NOMO-1 treated with DMSO at 0.1 percent for 48 hours (cell line): Measurements from ENCODE around the gene TRAPPC1.

Experiments used
- DNase-seq: peaks from one replicate; lab custom pipeline; 2025; ENCODE audit not compliant: unreplicated experiment; lab: John Stamatoyannopoulos, UW

The TRAPPC1 gene

DNA sequence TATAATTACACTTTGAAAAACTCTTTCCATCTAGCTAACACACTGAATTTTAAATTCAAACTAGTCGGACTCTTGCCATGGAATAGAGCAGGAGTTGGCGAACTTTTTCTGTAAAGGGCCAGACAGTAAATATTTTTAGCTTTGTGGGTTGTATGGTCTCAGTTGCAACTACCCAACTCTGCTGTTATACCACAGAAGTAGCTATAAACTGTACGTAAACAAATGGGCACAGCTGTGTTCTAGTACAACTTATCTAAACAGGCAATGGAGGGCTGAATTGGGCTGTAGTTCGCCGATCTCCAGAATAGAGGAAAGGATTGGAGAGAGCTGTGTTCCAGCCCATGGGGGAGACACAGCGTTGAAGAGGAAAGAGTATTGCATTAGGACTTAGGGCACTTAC, 9.0 kb upstream of the TRAPPC1 start:
- no peak for DNase-seq

DNA sequence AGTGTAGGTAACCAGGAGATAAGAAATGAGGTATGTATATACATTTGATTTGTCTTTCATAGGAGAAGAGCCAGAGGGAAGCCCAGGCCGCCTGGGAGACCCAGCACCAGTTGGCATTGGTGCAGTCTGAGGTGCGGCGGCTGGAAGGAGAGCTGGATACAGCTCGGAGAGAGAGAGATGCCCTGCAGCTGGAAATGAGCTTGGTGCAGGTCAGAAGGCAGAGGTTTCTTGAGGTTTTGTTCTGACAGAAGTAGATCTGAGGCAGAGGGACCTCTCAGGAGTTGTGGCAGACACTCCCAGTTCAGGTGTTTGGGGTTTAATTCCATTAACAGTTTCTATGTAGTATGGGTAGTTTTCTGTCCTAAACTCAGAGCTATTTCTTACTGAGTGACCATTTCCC, 8.3 kb upstream of the TRAPPC1 start:
- no peak for DNase-seq

GRCh38 chr17:7935859-7936258, 4.1 kb upstream of the TRAPPC1 start:
- no peak for DNase-seq

DNA sequence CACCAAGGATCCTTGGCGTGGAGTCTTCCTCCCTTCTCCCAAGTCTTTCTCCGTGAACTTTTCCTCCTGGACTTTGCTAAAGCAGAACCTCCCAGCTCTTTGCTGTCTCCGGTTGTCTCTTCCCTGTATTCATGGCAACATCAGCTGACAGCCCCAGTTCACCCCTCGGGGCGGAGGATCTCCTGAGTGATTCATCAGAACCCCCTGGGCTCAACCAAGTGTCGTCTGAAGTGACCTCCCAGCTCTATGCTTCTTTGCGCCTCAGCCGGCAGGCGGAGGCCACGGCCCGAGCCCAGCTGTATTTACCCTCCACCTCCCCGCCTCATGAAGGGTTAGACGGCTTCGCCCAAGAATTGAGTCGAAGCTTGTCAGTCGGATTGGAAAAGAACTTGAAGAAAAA, 1.2 kb upstream of the TRAPPC1 start:
- DNase-seq = peak; percentile 83

DNA sequence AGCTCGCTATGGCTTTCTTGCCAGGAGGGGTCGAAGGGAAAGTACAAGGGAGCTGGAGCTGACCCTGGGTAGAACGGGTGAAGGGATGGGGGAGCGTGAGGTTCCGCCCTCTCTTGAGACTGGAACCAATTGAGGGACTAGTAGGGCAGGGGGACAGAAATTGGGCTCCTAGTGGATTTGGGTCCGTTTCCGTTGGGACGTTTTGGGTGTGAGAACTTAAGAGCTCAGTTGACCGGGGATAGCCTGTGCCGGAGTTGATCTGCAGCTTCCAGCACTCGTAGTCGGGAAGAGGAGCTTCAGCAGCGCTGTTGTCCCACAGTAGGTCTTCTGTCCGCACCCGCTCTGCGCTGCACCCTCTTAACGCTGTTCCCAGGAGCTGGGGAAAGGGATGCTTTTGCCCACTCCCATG, 741 bp upstream of the TRAPPC1 start:
- peak; percentile 50 for DNase-seq

DNA sequence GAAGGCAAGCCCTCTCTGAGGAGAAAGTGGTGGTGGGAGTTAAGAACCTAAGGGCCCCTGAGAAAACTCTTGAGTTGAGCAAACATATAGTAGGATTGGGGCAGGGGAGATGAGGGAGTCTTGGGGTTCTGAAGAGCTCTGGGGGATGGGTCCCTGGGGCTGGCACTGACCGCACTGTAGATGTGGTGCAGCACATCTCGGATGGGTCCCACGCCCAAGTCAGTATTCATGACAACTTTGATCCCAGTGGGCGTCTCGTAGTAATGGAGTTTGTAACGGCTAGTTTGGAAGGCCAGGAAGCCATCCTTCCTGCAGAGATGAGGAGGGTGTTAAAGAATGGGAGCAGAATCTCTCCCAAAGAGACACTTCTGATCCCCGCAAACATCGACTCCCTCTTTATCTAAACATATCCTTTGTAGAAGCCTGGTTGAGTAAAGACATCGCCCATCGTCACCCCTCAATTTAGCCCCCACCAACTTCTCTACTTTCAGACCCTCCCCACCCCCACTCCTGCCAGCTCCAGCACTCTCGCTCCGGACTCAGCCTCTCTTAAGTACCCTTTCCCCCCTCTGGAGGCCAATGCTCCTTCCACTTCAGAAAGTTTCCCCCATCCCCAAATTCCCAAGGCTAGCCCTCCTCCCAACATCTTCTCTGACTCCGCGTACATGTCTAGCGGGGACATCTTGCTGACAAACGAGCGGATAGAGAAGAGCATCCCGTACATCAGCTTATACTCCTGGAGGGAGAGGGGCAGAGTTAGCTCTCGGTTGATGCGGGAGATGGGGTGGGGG, 710 bp downstream of the TRAPPC1 start:
- no peak for DNase-seq

- DNase-seq = no peak
Measured at GRCh38 chr17:7929158-7930023, 2.4 kb downstream of the TRAPPC1 start, which contains the start of gene KCNAB3. KCNAB3 (minus strand) TSS chr17:7929856; CDS start chr17:7929435, 421 bp downstream.

DNA sequence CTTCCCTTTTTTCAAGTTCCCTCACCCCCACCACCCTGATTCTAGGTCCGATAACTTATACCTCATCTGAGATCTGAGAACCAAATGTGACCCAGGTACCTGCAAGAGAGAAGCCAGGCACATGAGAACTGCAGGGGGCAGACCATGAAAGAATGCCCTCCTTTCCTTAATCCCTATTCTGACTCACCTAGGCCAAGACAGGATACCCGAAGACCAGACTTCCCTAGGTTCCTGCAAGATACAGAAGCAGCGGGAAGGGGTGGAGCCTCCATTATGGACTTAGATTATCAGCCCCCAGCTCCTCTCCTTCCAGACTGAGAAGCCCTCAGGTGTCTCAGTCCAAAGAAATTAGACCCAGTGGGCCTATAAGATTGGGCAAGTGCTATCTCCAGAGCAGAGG, 4.2 kb downstream of the TRAPPC1 start:
- DNase-seq = no peak

GRCh38 chr17:7922845-7923628, 8.7 kb downstream of the TRAPPC1 start:
- DNase-seq = no peak

DNA sequence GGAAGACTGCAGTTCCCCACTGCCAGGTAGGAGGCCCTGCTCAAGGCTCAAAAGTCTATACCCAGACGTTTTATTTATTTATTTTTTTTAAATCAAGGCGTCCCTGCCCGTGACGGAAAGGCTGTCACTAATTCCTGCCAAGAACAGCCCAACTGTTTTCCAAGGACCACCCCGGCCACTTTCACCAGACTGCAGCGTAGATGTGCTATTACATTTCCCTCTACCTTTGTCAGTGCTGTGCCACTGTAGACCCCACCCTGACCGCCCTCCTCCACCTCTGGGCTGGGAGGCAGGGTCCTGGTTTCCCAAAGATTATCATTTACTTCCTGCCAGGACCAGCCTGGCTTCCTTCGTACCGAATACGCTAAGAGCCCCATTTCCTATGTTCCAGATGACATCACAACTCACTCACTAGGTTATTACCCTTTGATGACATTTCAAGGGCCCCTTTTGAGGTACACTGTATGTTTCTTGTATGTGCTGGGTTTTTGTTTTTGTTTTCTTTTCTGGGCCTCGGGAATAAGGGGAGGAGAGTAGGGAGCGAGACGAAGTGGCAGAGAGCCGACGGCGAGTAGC, 9.4 kb downstream of the TRAPPC1 start:
- DNase-seq = no peak

- DNase-seq = no peak
Measured at GRCh38 chr17:7916808-7917207, 14.9 kb downstream of the TRAPPC1 start.

GRCh38 chr17:7916385-7916682, 15.4 kb downstream of the TRAPPC1 start:
- no peak for DNase-seq

DNA sequence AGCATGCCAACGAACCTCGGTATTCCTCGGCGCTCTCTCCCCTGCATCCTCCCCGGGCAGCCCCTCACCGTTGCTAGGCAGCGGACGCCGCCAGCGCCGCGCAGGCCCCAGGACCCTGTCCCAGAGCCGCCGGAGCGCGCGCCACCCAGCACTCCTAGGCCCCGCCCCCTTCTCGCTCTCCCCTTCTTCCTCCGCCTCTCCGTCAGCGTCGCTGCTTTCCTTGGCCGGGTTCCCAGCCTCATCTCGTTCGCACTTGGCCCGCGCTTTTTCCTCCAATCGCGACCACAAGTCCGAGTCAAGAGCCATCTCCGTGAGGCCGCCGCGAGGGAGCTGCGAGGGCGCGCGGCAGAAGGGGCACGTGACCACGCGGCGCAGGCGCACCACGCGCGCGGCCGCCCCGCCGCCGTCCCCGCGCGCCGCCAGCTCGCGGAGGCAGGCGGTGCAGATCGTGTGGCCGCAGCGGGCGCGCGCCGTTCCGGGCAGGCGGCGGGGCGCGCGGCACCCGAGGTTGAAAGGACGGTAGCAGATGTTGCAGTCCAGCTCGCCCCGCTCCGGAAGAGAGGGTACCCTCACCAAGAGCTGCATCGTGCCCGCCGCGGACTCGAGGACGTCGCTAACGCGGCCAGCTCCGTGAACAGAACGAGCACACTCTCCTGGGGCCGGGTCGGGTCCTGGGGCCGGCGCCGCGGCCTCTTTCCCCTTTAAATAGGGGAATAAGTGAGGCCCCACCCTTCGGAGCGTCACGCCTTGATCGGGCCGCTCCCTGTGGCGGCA, 15.9 kb downstream of the TRAPPC1 start, which contains the start of gene RNF227:
TSS of gene RNF227 (minus strand) at position 679 of the 774 bp plus-strand sequence. CDS start at position 585, 94 bp downstream.
- DNase-seq = peak; percentile 95

- no peak for DNase-seq
Measured at GRCh38 chr17:7915179-7915610, 16.6 kb downstream of the TRAPPC1 start.

- peak; percentile 87 for DNase-seq
Measured at GRCh38 chr17:7912927-7913524, 18.7 kb downstream of the TRAPPC1 start.

DNA sequence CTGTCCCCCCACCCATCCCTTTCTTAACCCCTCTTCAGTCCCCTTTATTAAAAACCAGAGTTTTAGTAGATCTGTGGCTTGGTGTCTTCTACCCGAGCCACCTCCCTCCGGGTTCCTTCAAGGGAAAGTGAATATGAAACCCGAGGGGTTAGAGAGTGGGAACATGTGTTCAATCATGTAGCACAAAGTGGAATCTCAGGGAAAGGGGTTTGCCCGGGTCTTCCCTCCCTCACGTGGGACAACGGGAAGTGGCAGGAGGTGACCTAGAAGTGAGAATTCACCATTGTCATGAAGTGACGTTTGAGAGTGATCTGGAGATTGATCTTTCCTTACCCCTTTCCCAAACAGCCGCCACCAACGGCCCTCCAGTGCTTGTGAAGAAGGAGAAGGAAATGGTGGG, 20.6 kb downstream of the TRAPPC1 start:
- DNase-seq = no peak

GRCh38 chr17:7910711-7911110, 21.0 kb downstream of the TRAPPC1 start:
- no peak for DNase-seq

DNA sequence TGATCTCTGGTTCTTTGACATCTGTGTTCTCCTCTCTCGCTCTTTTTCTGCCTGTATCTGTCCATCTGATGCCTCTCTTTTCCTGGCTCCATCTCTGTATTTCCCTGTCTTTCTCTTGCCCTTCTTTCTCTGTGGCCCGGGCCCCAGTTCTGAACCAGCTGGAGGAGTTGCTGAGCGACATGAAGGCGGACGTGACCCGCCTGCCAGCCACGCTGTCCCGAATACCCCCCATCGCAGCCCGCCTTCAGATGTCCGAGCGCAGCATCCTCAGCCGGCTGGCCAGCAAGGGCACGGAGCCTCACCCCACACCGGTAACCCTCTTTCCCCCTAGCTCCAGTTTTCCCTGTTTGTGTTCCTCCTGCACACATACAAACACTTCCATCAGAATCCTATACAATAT, 21.5 kb downstream of the TRAPPC1 start:
- no peak for DNase-seq

DNA sequence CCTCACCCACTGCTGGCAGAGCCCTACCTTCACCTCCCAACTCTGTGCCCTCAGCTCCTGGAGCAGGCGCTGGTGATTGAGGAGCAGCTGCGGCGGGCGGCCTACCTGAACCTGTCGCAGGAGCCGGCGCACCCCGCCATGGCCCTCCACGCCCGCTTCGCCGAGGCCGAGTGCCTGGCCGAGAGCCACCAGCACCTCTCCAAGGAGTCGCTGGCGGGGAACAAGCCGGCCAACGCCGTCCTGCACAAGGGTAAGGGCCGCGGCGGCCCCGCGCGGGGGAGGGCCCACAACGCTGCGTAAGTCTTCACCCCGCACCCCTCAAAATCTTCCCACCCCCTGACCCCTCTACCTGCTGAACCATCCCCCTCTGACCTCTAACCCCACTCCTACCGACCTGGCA, 22.7 kb downstream of the TRAPPC1 start:
- no peak for DNase-seq
